HL-60/S4 treated with retinoic acid at 250 ng/mL for 4 days and 3 days (cell line): ENCODE results near the gene ARHGEF3.
"Not testable (repeated sequence)": the region's sequence is repeated elsewhere in the genome, so short reads cannot be mapped to it uniquely, and the experiment has no call there.

Experiments
- in situ Hi-C: fragments of 300-500 bp; cut with MboI; formaldehyde crosslinking; loops from 2 replicates; pipeline ENCODE4 v1.7.0; 2022; ENCODE audit warnings: low sequenced_read_pairs

ARHGEF3 gene

GRCh38 chr3:56775445-56775837, 26.3 kb downstream of the ARHGEF3 start:
- in situ Hi-C loops, result no loop called here

DNA sequence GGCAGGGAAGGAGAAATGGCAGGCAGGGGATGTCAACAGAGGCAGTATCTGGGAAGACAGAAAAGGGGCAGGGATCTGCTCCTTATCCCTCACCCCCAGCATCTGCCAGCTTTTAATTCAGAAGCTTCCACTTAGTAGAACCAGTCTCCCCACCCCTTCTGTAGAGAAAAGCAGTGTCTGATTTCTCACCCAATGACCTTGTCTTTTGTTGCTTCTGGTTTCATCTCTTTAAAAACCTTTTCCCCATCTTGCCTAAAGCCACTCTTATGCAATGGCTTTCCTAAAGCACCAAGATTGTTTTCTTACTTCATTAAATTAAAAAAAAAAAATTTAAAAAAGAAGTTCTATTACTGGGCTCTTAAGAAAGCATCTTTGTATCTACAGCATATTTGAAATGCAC, 27.8 kb downstream of the ARHGEF3 start:
- in situ Hi-C loops, result no loop called here

- in situ Hi-C loops, result no loop called here
Measured at GRCh38 chr3:56772952-56773938, 28.5 kb downstream of the ARHGEF3 start.

- in situ Hi-C loops, result no loop called here
Measured at GRCh38 chr3:56771376-56771775, 30.4 kb downstream of the ARHGEF3 start.

DNA sequence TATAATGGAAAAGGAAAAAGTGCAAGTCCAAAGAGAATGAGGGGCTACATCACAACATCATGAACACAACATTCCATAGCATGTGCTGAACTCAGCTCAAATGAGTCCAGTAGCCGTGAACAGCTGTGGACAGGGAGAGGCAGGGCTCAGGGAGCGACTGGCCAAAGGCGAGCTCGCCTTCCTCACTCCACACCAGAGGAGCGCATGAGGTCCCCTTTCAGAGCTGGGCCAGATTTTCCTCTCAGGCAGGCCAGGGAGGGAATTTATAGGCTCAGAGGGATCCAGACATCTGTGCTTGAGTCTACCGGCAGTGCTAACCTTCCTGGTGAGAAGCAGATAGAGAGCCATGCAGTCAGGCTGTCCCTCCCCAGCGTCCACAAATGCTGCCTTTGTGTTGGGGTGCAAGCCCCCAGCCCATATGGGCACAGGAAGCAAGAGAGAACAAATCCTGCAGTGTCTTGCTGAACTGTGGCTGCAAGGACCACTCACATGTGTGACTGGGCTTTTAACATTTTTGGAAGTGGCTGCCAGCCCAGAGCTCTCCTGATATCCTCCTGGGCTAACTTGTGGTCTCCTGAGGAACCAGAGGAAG, 32.5 kb downstream of the ARHGEF3 start:
- in situ Hi-C loops, result no loop called here

DNA sequence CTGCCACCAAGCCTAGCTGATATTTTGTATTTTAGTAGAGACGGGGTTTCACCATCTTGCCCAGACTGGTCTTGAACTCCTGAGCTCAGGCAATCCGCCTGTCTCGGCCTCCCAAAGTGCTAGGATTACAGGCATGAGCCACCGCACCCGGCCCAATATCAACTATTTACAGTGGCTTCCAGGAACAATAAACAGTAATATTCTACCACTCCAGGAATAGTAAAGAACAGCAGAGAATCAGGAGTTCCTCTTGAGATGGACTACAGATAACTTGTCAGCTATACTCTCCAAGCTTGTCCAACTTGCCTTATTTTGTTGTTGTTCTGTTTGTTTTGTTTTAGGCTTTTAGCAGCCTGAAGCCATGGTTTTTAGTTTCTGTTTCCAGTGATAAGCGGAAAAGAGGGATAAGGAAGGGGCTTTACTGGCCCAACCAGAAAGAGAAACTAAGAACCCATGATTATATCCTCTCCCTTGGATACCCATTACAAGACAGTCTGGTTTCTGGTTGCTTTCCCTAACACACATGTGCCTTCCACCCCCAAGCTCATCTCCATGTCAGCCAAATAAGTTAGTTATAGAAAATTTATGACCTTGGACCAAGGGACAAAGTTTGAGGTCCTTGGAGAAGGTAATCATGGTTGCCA, 36.7 kb downstream of the ARHGEF3 start:
- in situ Hi-C loops, result no loop called here

DNA sequence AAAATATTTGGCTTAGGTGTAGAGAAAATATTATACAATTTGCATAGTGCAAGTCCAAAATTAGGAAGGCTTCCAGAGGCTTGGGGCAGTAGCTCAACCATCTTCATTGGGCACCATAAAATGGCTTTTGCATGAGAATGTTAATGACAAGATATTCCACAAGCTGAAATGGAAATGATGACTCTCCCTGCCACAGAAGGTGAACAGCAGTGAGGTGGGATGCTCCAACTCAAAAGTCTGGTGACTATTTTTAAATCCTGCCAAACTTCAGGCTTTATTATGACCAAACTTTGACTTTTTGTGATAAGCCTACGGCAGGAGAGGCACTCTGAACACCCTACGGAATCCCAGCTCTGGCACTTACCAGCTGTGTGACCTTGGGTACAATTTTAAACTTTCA, 37.6 kb downstream of the ARHGEF3 start:
- in situ Hi-C loops, result no loop called here

DNA sequence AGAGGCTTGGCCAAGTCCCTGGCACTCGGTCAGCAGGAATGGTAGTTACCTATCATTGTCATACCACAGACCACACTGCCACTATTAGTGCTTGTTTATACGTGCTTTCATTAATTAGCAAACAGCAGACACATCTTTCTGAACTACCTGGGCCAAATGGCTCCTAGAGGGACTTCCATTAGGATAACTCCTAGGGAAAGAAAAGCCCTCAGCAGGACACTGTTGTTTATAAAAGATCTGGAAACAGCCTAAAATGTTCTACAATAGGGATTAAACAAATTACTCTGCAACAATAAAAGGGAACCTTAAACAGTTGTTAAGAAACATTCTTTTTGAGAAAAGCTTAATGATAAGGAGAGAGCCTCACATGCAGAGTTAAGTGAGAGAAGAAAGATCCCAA, 38.5 kb downstream of the ARHGEF3 start:
- in situ Hi-C loops, result no loop called here

DNA sequence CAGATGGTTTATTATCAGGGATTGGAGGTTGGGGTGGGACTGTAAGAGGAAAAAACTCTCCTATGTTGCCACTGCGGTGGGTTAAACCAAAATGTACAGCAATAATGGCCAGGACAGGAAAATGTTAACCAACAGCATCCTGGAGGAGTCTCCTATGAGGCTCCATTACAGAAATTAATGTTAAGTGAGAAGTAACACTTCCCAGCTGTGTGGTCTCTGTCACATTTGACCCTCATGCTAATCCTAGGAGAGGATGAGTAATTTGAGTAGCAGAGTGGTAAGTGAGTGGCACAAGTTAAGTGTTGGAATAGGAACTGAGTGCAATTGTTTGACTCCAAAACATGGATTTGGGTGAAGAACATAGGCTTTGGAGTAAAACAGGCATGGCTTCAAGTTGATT, 39.0 kb downstream of the ARHGEF3 start:
- in situ Hi-C loops, result no loop called here

GRCh38 chr3:56761887-56762651, 39.7 kb downstream of the ARHGEF3 start:
- in situ Hi-C loops, result no loop called here

DNA sequence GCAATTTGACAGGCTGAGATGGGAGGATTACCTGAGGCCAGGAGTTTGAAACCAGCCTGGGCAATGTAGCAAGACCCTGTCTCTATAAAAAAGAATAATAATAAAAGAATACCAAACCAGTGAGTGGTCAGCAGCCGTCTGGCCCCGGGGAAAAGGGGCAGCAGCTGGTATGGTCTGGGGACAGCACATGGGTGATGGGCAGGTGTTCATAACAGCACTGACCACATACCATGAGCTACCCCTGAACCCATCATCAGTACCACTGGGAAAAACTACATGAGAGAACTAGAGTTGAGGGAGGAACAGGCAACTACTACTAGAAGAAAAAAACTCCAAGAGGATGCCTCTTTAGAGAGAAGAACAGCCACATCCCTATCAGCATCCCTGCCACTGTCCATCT, 40.7 kb downstream of the ARHGEF3 start:
- in situ Hi-C loops, result no loop called here

DNA sequence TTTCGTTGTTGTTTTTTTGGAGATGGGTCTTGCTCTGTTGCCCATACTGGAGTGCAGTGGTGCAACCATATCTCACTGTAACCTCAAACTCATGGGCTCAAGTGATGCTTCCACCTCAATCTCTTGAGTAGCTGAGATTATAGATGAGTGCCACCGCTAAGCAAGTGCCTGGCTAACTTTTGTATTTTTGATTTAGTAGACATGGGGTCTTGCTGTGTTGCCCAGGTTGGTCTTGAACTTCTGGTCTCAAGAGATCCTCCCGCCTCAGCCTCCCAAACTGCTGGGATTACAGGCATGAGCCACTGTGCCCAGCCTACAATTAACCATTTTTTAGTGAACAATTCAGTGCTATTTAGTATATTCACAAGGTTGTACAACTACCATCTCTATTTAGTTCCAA, 42.2 kb downstream of the ARHGEF3 start:
- in situ Hi-C loops, result no loop called here

GRCh38 chr3:56758539-56758981, 43.2 kb downstream of the ARHGEF3 start:
- in situ Hi-C loops, result no loop called here

- in situ Hi-C loops, result not testable (repeated sequence)
Measured at GRCh38 chr3:56758042-56758441, 43.7 kb downstream of the ARHGEF3 start.

GRCh38 chr3:56754741-56755417, 46.9 kb downstream of the ARHGEF3 start:
- in situ Hi-C loops, result no loop called here

GRCh38 chr3:56753206-56753820, 48.4 kb downstream of the ARHGEF3 start:
- in situ Hi-C loops, result no loop called here

GRCh38 chr3:56751056-56751707, 50.6 kb downstream of the ARHGEF3 start:
- in situ Hi-C loops, result no loop called here

DNA sequence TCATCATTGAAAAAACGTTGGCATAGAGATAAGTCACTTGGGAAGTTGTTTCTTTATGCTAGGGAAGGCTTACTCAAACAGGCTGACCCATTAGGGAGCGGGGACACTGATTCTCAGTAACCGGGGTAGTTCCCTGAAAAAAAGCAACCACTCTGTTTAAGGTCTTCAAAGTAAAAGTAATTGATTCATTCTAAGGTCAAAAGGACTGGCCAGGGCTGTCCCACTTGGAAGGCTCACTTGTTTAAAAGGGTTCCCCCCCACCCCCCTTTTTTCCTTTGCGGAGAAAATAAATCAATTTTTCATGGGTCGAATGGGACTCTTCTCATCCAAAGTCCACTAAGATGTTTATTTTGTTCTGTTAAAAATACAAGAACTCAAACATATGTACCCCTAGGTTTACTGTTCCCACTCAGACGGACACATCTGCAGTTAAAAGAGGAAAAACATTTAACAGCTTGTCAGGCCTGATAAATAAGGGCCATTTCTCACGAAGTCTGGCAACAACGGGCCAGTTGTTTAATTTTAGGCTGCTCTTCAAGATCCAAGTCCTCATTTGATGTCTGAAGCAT, 53.0 kb downstream of the ARHGEF3 start:
- in situ Hi-C loops, result no loop called here

DNA sequence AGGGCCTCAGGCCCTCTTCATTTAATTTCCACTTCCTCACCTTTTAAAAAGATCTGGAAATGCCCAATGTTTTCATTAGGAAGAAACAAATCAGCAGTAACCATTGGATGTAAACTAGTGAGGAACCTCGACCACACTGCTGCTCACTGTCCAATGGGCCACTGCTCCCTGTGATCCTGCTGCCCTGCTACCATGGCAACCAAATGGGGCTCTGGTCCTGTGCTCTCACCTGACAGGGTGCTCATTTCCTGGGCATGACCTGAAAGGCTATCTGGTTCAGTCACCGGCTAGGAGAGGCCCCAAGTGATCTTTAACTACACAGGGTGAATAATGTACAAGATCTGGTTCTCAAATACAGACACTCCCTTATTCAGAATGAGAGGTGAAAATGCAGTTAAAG, 54.6 kb downstream of the ARHGEF3 start:
- in situ Hi-C loops, result no loop called here
